ENCODE measurements around the gene PAIP1. TPM values are rescaled to one million over a fixed set of nuclear protein-coding genes. Genes with fewer than 3 reads are reported as not detected.
A peak's percentile ranks its signal among the peaks of the same experiment; 100 is the strongest.
"Not testable (repeated sequence)": the region's sequence is repeated elsewhere in the genome, so short reads cannot be mapped to it uniquely, and the experiment has no call there.

The PAIP1 gene
- total RNA-seq, 1 donor from 2014 or later = 216 TPM

GRCh38 chr5:43515678-43516048 lies 41.2 kb downstream of the PAIP1 start:
- DNase-seq = no peak

GRCh38 chr5:43514816-43515677 lies 41.8 kb downstream of the PAIP1 start, which contains the start of gene C5orf34:
TSS of gene C5orf34 (minus strand) at chr5:43515148. CDS start at chr5:43509339, 5,809 bp downstream.
- peak; percentile 95 for DNase-seq

GRCh38 chr5:43514471-43514815 lies 42.4 kb downstream of the PAIP1 start:
- DNase-seq = peak; percentile 13

- no peak for DNase-seq
These were observed 42.9 kb downstream of the PAIP1 start for GRCh38 chr5:43514025-43514424.

GRCh38 chr5:43511062-43511461 lies 45.8 kb downstream of the PAIP1 start:
- DNase-seq = not testable (repeated sequence)

GRCh38 chr5:43498581-43498980 lies 58.3 kb downstream of the PAIP1 start:
- no peak for DNase-seq

GRCh38 chr5:43497311-43498104 lies 59.4 kb downstream of the PAIP1 start:
- no peak for DNase-seq

- no peak for DNase-seq
These were observed 65.6 kb downstream of the PAIP1 start for GRCh38 chr5:43491326-43491725.

GRCh38 chr5:43486353-43486752 lies 70.5 kb downstream of the PAIP1 start:
- DNase-seq = no peak

GRCh38 chr5:43485406-43485805 lies 71.5 kb downstream of the PAIP1 start:
- no peak for DNase-seq

GRCh38 chr5:43484106-43484849 lies 72.6 kb downstream of the PAIP1 start:
- peak; percentile 90 for DNase-seq

- DNase-seq = peak; percentile 87
These were observed 73.4 kb downstream of the PAIP1 start, which contains the start of gene TMEM267 for GRCh38 chr5:43483298-43484105. TSS of gene TMEM267 (minus strand) at chr5:43483865. CDS start at chr5:43453969, 29,896 bp downstream.

- no peak for DNase-seq
These were observed 74.2 kb downstream of the PAIP1 start for GRCh38 chr5:43482490-43483297.

Other genes starting within 250 kb of the PAIP1 start
- gene HMGCS1, start 243.7 kb downstream of the PAIP1 start, total RNA-seq = 512 TPM
- 0.47 TPM for gene CCL28, start 144.7 kb downstream of the PAIP1 start, total RNA-seq
- gene TMEM267, start 73.2 kb downstream of the PAIP1 start, total RNA-seq = 14.0 TPM
- gene C5orf34, start 41.9 kb downstream of the PAIP1 start, total RNA-seq = 4.4 TPM
- gene NNT, start 46.1 kb upstream of the PAIP1 start, total RNA-seq = 157 TPM

Data from occipital lobe (tissue), 2 donors.